MM.1S (cell line): ENCODE measurements around the gene CFAP68.

Experiments
- CTCF ChIP-seq: fragments of 300-600 bp; sonication (generic); IDR thresholded peaks from 2 replicates; pipeline ENCODE4 v1.5.1; 2016; ENCODE audit warnings: antibody characterized with exemption, low read length, mixed read lengths
- EZH2 ChIP-seq: fragments of 300-600 bp; sonication (generic); optimal IDR thresholded peaks from 2 replicates; pipeline ENCODE3; 2017; ENCODE audit warnings: low read depth, mild to moderate bottlenecking, antibody characterized with exemption, low read length, mixed read lengths
- EZH2phosphoT487 ChIP-seq: fragments of 300-600 bp; sonication (generic); IDR thresholded peaks from 2 replicates; pipeline ENCODE4 v1.6.1; 2018; ENCODE audit warnings: antibody characterized with exemption, low read length

GRCh38 chr11:111851636-111852035 lies 27.7 kb upstream of the CFAP68 start:
- TF ChIP-seq CTCF (peak; percentile 32; the same call in 1 of the 2 replicates), EZH2phosphoT487 (no peak), EZH2 (no peak)
